HEK293T (cell line): ENCODE measurements around the gene SH3BP2.

Experiments
- CTCF ChIA-PET: fragments of 350-600 bp; formaldehyde crosslinking; extraction: SDS; loops from one replicate; lab custom pipeline; 2021; ENCODE audit warnings: antibody characterized with exemption, inconsistent platforms; lab: Yijun Ruan, JAX
- POLR2A ChIA-PET: fragments of 350-600 bp; formaldehyde crosslinking; extraction: SDS; loops from one replicate; lab custom pipeline; 2020; ENCODE audit warnings: antibody characterized with exemption, inconsistent platforms; lab: Yijun Ruan, JAX
- DNase-seq: peaks from one replicate; pipeline ENCODE4 v3.0.0; 2012; ENCODE audit warnings: mixed read lengths; ENCODE audit errors: extremely low spot score
- ARNT ChIP-seq: fragments of 450-650 bp; IDR thresholded peaks from 2 replicates; pipeline ENCODE4 v1.6.1; 2017; ENCODE audit warnings: mild to moderate bottlenecking
- BHLHE40 ChIP-seq: fragments of 450-650 bp; IDR thresholded peaks from 2 replicates; pipeline ENCODE4 v1.6.1; 2016; ENCODE audit warnings: mild to moderate bottlenecking, moderate library complexity, borderline replicate concordance
- CTBP1 ChIP-seq: fragments of 450-650 bp; IDR thresholded peaks from 2 replicates; pipeline ENCODE4 v1.6.1; 2016; ENCODE audit warnings: borderline replicate concordance
- ELF4 ChIP-seq: fragments of 450-650 bp; IDR thresholded peaks from 2 replicates; pipeline ENCODE4 v1.6.1; 2017; ENCODE audit warnings: antibody characterized with exemption
- FOXA1 ChIP-seq: fragments of 450-650 bp; IDR thresholded peaks from 2 replicates; pipeline ENCODE4 v1.6.1; 2016; ENCODE audit warnings: mild to moderate bottlenecking
- FOXK2 ChIP-seq: fragments of 450-650 bp; IDR thresholded peaks from 2 replicates; pipeline ENCODE4 v1.6.1; 2016; ENCODE audit warnings: mild to moderate bottlenecking
- FOXM1 ChIP-seq: fragments of 450-650 bp; IDR thresholded peaks from 2 replicates; pipeline ENCODE4 v1.6.1; 2017; ENCODE audit warnings: mild to moderate bottlenecking, borderline replicate concordance
- HDGF ChIP-seq: fragments of 450-650 bp; IDR thresholded peaks from 2 replicates; pipeline ENCODE4 v1.6.1; 2017; ENCODE audit warnings: antibody characterized with exemption, borderline replicate concordance
- L3MBTL2 ChIP-seq: fragments of 450-650 bp; conservative IDR thresholded peaks from 2 replicates; pipeline ENCODE4 v1.6.1; 2016; ENCODE audit warnings: mild to moderate bottlenecking
- LEF1 ChIP-seq: fragments of 450-650 bp; IDR thresholded peaks from 2 replicates; pipeline ENCODE4 v1.6.1; 2017; ENCODE audit warnings: mild to moderate bottlenecking, borderline replicate concordance
- NFRKB ChIP-seq: fragments of 450-650 bp; IDR thresholded peaks from 2 replicates; pipeline ENCODE4 v1.6.1; 2016; ENCODE audit warnings: mild to moderate bottlenecking, moderate library complexity
- PKNOX1 ChIP-seq: fragments of 450-650 bp; IDR thresholded peaks from 2 replicates; pipeline ENCODE4 v1.6.1; 2016
- SP1 ChIP-seq: fragments of 450-650 bp; IDR thresholded peaks from 2 replicates; pipeline ENCODE4 v1.6.1; 2017
- SUZ12 ChIP-seq: fragments of 450-650 bp; IDR thresholded peaks from 2 replicates; pipeline ENCODE4 v1.6.1; 2016; ENCODE audit warnings: mild to moderate bottlenecking
- TARDBP ChIP-seq: fragments of 450-650 bp; IDR thresholded peaks from 2 replicates; pipeline ENCODE4 v1.6.1; 2016
- ZNF384 ChIP-seq: fragments of 450-650 bp; IDR thresholded peaks from 2 replicates; pipeline ENCODE4 v1.6.1; 2016

The SH3BP2 gene

GRCh38 chr4:2787230-2788100 is 5.4 kb upstream of the SH3BP2 start:
- POLR2A ChIA-PET: interaction anchor here (1.0 kb wide), 1 partner anchor 31 kb away, joined by 3 read pairs; no protein-coding TSS in a partner anchor
- TF ChIP-seq PKNOX1 (no peak), BHLHE40 (no peak), HDGF (no peak), SUZ12 (no peak), NFRKB (no peak), TARDBP (no peak), FOXM1 (no peak), FOXK2 (no peak), L3MBTL2 (no peak), ZNF384 (no peak), ELF4 (no peak), LEF1 (no peak), FOXA1 (no peak)
- CTCF ChIA-PET: interaction anchor here (0.9 kb wide), 1 partner anchor 17 kb away, joined by 3 read pairs; no protein-coding TSS in a partner anchor
- no peak for DNase-seq

- DNase-seq: no peak
- no peak for TF ChIP-seq ELF4
- TF ChIP-seq L3MBTL2: no peak
- TF ChIP-seq TARDBP: no peak
- no peak for TF ChIP-seq BHLHE40
- no peak for TF ChIP-seq FOXM1
- no peak for TF ChIP-seq LEF1
- TF ChIP-seq FOXA1: no peak
- TF ChIP-seq ZNF384: no peak
- TF ChIP-seq PKNOX1: no peak
- no peak for TF ChIP-seq FOXK2
- TF ChIP-seq SP1: no peak
- TF ChIP-seq SUZ12: no peak
- no peak for TF ChIP-seq NFRKB
- TF ChIP-seq ARNT: no peak
- CTCF ChIA-PET: interaction anchor here (0.9 kb wide), 1 partner anchor 18 kb away, joined by 3 read pairs; no protein-coding TSS in a partner anchor
- POLR2A ChIA-PET: interaction anchor here (1.0 kb wide), 1 partner anchor 31 kb away, joined by 3 read pairs; no protein-coding TSS in a partner anchor
Measured at GRCh38 chr4:2788101-2788500, 4.8 kb upstream of the SH3BP2 start.

GRCh38 chr4:2788532-2789103 is 4.3 kb upstream of the SH3BP2 start:
- no peak for DNase-seq
- ChIA-PET POLR2A (no interaction called here), CTCF (interaction anchor here (0.9 kb wide), 1 partner anchor 18 kb away, joined by 3 read pairs; no protein-coding TSS in a partner anchor)
- no peak for TF ChIP-seq ELF4
- TF ChIP-seq FOXK2: no peak
- TF ChIP-seq CTBP1: no peak
- no peak for TF ChIP-seq BHLHE40
- no peak for TF ChIP-seq SP1
- no peak for TF ChIP-seq HDGF
- no peak for TF ChIP-seq SUZ12
- no peak for TF ChIP-seq TARDBP
- no peak for TF ChIP-seq FOXM1
- TF ChIP-seq ARNT: no peak
- no peak for TF ChIP-seq PKNOX1
- no peak for TF ChIP-seq L3MBTL2
- TF ChIP-seq ZNF384: no peak
- TF ChIP-seq FOXA1: no peak
- TF ChIP-seq LEF1: no peak
- no peak for TF ChIP-seq NFRKB

- TF ChIP-seq FOXA1 (no peak), BHLHE40 (no peak), CTBP1 (no peak), L3MBTL2 (no peak), HDGF (no peak), FOXK2 (no peak), ARNT (no peak), NFRKB (no peak), FOXM1 (no peak), LEF1 (no peak), PKNOX1 (no peak), ELF4 (no peak), SUZ12 (no peak), TARDBP (no peak), SP1 (no peak), ZNF384 (no peak)
- DNase-seq: no peak
- POLR2A ChIA-PET: no interaction called here
- CTCF ChIA-PET: no interaction called here
Measured at GRCh38 chr4:2789351-2789750, 3.5 kb upstream of the SH3BP2 start.
